DOHH2 (cell line): ENCODE measurements around the gene CHN2.

Source experiments
- EZH2phosphoT487 ChIP-seq: fragments of 200-600 bp; sonication (generic); IDR thresholded peaks from 2 replicates; pipeline ENCODE4 v1.6.1; 2017; ENCODE audit warnings: borderline replicate concordance, mild to moderate bottlenecking, antibody characterized with exemption, low read length, moderate library complexity, mixed read lengths
- TF ChIP-seq, protein P1 (sequence below): fragments of 200-600 bp; sonication (generic); IDR thresholded peaks from one replicate; pipeline ENCODE4 v1.5.1; 2014; ENCODE audit warnings: antibody characterized with exemption, mild to moderate bottlenecking, low read depth, low read length; ENCODE audit not compliant: poor library complexity, severe bottlenecking

- TF ChIP-seq, protein P1, sequence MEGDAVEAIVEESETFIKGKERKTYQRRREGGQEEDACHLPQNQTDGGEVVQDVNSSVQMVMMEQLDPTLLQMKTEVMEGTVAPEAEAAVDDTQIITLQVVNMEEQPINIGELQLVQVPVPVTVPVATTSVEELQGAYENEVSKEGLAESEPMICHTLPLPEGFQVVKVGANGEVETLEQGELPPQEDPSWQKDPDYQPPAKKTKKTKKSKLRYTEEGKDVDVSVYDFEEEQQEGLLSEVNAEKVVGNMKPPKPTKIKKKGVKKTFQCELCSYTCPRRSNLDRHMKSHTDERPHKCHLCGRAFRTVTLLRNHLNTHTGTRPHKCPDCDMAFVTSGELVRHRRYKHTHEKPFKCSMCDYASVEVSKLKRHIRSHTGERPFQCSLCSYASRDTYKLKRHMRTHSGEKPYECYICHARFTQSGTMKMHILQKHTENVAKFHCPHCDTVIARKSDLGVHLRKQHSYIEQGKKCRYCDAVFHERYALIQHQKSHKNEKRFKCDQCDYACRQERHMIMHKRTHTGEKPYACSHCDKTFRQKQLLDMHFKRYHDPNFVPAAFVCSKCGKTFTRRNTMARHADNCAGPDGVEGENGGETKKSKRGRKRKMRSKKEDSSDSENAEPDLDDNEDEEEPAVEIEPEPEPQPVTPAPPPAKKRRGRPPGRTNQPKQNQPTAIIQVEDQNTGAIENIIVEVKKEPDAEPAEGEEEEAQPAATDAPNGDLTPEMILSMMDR = no peak
- no peak for TF ChIP-seq EZH2phosphoT487
Observed at GRCh38 chr7:29285444-29285793, 90.8 kb downstream of the CHN2 start.
